Activated CD8-positive, alpha-beta memory T cell treated with anti-CD3 and anti-CD28 coated beads, Interleukin-2, amount 50 U/mL, for 4 hours (primary cell): ENCODE data around the gene SPAG16.

Experiments used
- DNase-seq: peaks from one replicate; pipeline ENCODE4 v3.0.0-alpha.2; 2020

The SPAG16 gene

GRCh38 chr2:214103276-214104001 lies 819.2 kb downstream of the SPAG16 start:
- no peak for DNase-seq

GRCh38 chr2:214104219-214104618 lies 820.0 kb downstream of the SPAG16 start:
- no peak for DNase-seq

GRCh38 chr2:214104967-214105366 lies 820.7 kb downstream of the SPAG16 start:
- no peak for DNase-seq

GRCh38 chr2:214107726-214108125 lies 823.5 kb downstream of the SPAG16 start:
- no peak for DNase-seq

- DNase-seq = no peak
Observed at GRCh38 chr2:214108598-214108997, 824.3 kb downstream of the SPAG16 start.

GRCh38 chr2:214117054-214117453 lies 832.8 kb downstream of the SPAG16 start:
- DNase-seq = no peak

GRCh38 chr2:214126135-214126534 lies 841.9 kb downstream of the SPAG16 start:
- DNase-seq = no peak

GRCh38 chr2:214127170-214127569 lies 842.9 kb downstream of the SPAG16 start:
- DNase-seq = no peak

GRCh38 chr2:214127571-214127970 lies 843.3 kb downstream of the SPAG16 start:
- no peak for DNase-seq

- DNase-seq = no peak
Observed at GRCh38 chr2:214128040-214128439, 843.8 kb downstream of the SPAG16 start.

- DNase-seq = no peak
Observed at GRCh38 chr2:214130114-214130513, 845.9 kb downstream of the SPAG16 start.

- DNase-seq = no peak
Observed at GRCh38 chr2:214135966-214136365, 851.7 kb downstream of the SPAG16 start.

GRCh38 chr2:214138779-214139178 lies 854.5 kb downstream of the SPAG16 start:
- no peak for DNase-seq

- no peak for DNase-seq
Observed at GRCh38 chr2:214139630-214140284, 855.5 kb downstream of the SPAG16 start.

GRCh38 chr2:214156971-214157370 lies 872.7 kb downstream of the SPAG16 start:
- DNase-seq = no peak

- DNase-seq = no peak
Observed at GRCh38 chr2:214158851-214159250, 874.6 kb downstream of the SPAG16 start.

- no peak for DNase-seq
Observed at GRCh38 chr2:214169281-214169680, 885.0 kb downstream of the SPAG16 start.

GRCh38 chr2:214169736-214170135 lies 885.5 kb downstream of the SPAG16 start:
- no peak for DNase-seq

GRCh38 chr2:214174563-214174962 lies 890.3 kb downstream of the SPAG16 start:
- DNase-seq = no peak

GRCh38 chr2:214180071-214180470 lies 895.8 kb downstream of the SPAG16 start:
- DNase-seq = no peak

GRCh38 chr2:214180686-214181085 lies 896.4 kb downstream of the SPAG16 start:
- DNase-seq = no peak

- no peak for DNase-seq
Observed at GRCh38 chr2:214184461-214184860, 900.2 kb downstream of the SPAG16 start.

GRCh38 chr2:214185546-214185945 lies 901.3 kb downstream of the SPAG16 start:
- no peak for DNase-seq

- no peak for DNase-seq
Observed at GRCh38 chr2:214192711-214193110, 908.4 kb downstream of the SPAG16 start.

- no peak for DNase-seq
Observed at GRCh38 chr2:214193943-214194342, 909.7 kb downstream of the SPAG16 start.
